GM12878 (cell line): ENCODE data around the gene CTXND1. TPM values are rescaled to one million over a fixed set of nuclear protein-coding genes. Genes with fewer than 3 reads are reported as not detected.

Experiments
- ATAC-seq: fragments of 200-7000 bp; cut with Tn5 transposase; 3 replicates; pipeline ENCODE4 v1.9.1; 2020; ENCODE audit warnings: mild to moderate bottlenecking, moderate library complexity
- BruUV-seq: library from RNA; stranded (reverse); fragments of 400-500 nt; replicated peaks from 2 replicates; lab custom pipeline; 2021; lab: Mats Ljungman, UMichigan
- CTCF ChIA-PET: fragments of 300-600 bp; sonication (Branson Sonifier 250); formaldehyde crosslinking; extraction: SDS; loops from one replicate; lab custom pipeline; 2021; ENCODE audit warnings: inconsistent platforms; lab: Yijun Ruan, JAX
- POLR2A ChIA-PET: fragments of 350-600 bp; formaldehyde crosslinking; extraction: SDS; loops from one replicate; lab custom pipeline; 2021; ENCODE audit warnings: inconsistent platforms; lab: Charles Lee
- RAD21 ChIA-PET: fragments of 300-600 bp; sonication (Branson Sonifier 250); formaldehyde crosslinking; loops from one replicate; lab custom pipeline; 2023; ENCODE audit warnings: antibody characterized with exemption; ENCODE audit not compliant: unreplicated experiment; lab: Charles Lee
- SMC1A ChIA-PET: fragments of 300-600 bp; sonication (Branson Sonifier 250); formaldehyde crosslinking; loops from one replicate; lab custom pipeline; 2023; ENCODE audit not compliant: unreplicated experiment, uncharacterized antibody; lab: Charles Lee
- DNase-seq: peaks from one replicate; pipeline ENCODE4 v3.0.0-alpha.2; 2011; ENCODE audit warnings: low read depth, low spot score
- FAIRE-seq: peaks from 3 replicates; lab custom pipeline; 2011; peaks lifted over from hg19 to GRCh38; lab: Jason Lieb, UNC
- H2AFZ ChIP-seq: 2 replicates; pipeline ENCODE4 v1.6.0; 2011; ENCODE audit warnings: low read depth, low read length, control low read depth; ENCODE audit not compliant: control insufficient read depth
- H3K27ac ChIP-seq: 2 replicates; pipeline ENCODE4 v1.5.1; 2011; ENCODE audit warnings: control low read depth; ENCODE audit not compliant: control insufficient read depth, insufficient read depth
- H3K27me3 ChIP-seq, 2 experiments: replicated peaks in 1 of 2; 2 replicates each; pipeline versions ENCODE4 v1.6.0 to v1.6.1; 2011; ENCODE audit warnings: low read length in 1 of 2; ENCODE audit not compliant: control insufficient read depth in 2 of 2, insufficient read depth in 2 of 2
- H3K36me3 ChIP-seq, 2 experiments: 2 replicates each; pipeline ENCODE4 v1.5.1; 2011; ENCODE audit warnings: low read length in 1 of 2; ENCODE audit not compliant: control insufficient read depth in 2 of 2, insufficient read depth in 2 of 2
- H3K4me1 ChIP-seq: 2 replicates; pipeline ENCODE4 v1.6.1; 2011; ENCODE audit warnings: mild to moderate bottlenecking, low read length, moderate library complexity, mixed read lengths; ENCODE audit not compliant: control insufficient read depth, insufficient read depth
- H3K4me2 ChIP-seq: 2 replicates; pipeline ENCODE4 v1.6.0; 2011; ENCODE audit warnings: control low read depth; ENCODE audit not compliant: control insufficient read depth, insufficient read depth
- H3K4me3 ChIP-seq: fragments of 200-600 bp; sonication (generic); 2 replicates; pipeline ENCODE4 v1.5.1; 2016
- H3K79me2 ChIP-seq: 2 replicates; pipeline ENCODE4 v1.6.0; 2011; ENCODE audit warnings: low read length; ENCODE audit not compliant: control insufficient read depth, insufficient read depth
- H3K9ac ChIP-seq: 2 replicates; pipeline ENCODE4 v1.8.0; 2011; ENCODE audit warnings: low read length, control low read depth, mixed read lengths; ENCODE audit not compliant: control insufficient read depth, insufficient read depth
- H3K9me3 ChIP-seq: replicated peaks from 3 replicates; pipeline ENCODE4 v1.5.1; 2011; ENCODE audit warnings: mild to moderate bottlenecking, low read length; ENCODE audit not compliant: control insufficient read depth, insufficient read depth
- H4K20me1 ChIP-seq: 2 replicates; pipeline ENCODE4 v1.6.0; 2011; ENCODE audit not compliant: control insufficient read depth, insufficient read depth
- CEBPB ChIP-seq, 2 experiments: fragments of 150-350 bp in 1 of 2; IDR thresholded peaks; 2 replicates each; pipeline ENCODE4 v1.6.1; 2012 to 2014; ENCODE audit warnings: low read depth in 2 of 2, low read length in 2 of 2, borderline replicate concordance in 1 of 2, inconsistent platforms in 1 of 2
- CEBPZ ChIP-seq: fragments of 150-350 bp; IDR thresholded peaks from 2 replicates; pipeline ENCODE4 v1.6.1; 2016; ENCODE audit warnings: low read depth, low read length
- EGR1 ChIP-seq, 2 experiments: IDR thresholded peaks; 1 replicate in 1 of 2; 2 replicates in 1 of 2; pipeline ENCODE4 v1.6.1; 2011 to 2012; ENCODE audit warnings: low read depth in 2 of 2, low read length in 2 of 2, borderline replicate concordance in 1 of 2, mild to moderate bottlenecking in 1 of 2, moderate library complexity in 1 of 2
- IRF3 ChIP-seq: fragments of 450-650 bp; IDR thresholded peaks from 2 replicates; pipeline ENCODE4 v1.6.1; 2014; ENCODE audit warnings: mild to moderate bottlenecking
- IRF5 ChIP-seq: fragments of 450-650 bp; IDR thresholded peaks from 2 replicates; pipeline ENCODE4 v1.6.1; 2017; ENCODE audit warnings: borderline replicate concordance
- JUNB ChIP-seq: IDR thresholded peaks from 2 replicates; pipeline ENCODE4 v1.6.1; 2016; ENCODE audit warnings: antibody characterized with exemption, mild to moderate bottlenecking
- MXI1 ChIP-seq: fragments of 150-350 bp; IDR thresholded peaks from 2 replicates; pipeline ENCODE4 v1.6.1; 2011; ENCODE audit warnings: low read depth, mild to moderate bottlenecking, inconsistent platforms, low read length, improper control_type of control experiment
- PKNOX1 ChIP-seq: fragments of 450-650 bp; IDR thresholded peaks from 2 replicates; pipeline ENCODE4 v1.6.1; 2016; ENCODE audit warnings: mild to moderate bottlenecking
- RB1 ChIP-seq: fragments of 450-650 bp; formaldehyde crosslinking; IDR thresholded peaks from 2 replicates; pipeline ENCODE4 v1.6.1; 2017; ENCODE audit warnings: mild to moderate bottlenecking, borderline replicate concordance
- RBBP5 ChIP-seq: fragments of 200-600 bp; sonication (generic); conservative IDR thresholded peaks from 2 replicates; pipeline ENCODE4 v1.6.1; 2016
- SIX5 ChIP-seq: IDR thresholded peaks from 2 replicates; pipeline ENCODE4 v1.6.1; 2011; ENCODE audit warnings: mild to moderate bottlenecking, low read depth, low read length, moderate library complexity; ENCODE audit not compliant: severe bottlenecking
- SP1 ChIP-seq: IDR thresholded peaks from one replicate; pipeline ENCODE4 v1.6.1; 2011; ENCODE audit warnings: low read depth, low read length
- ZBTB33 ChIP-seq: fragments of 450-650 bp; IDR thresholded peaks from 2 replicates; pipeline ENCODE4 v1.6.1; 2017; ENCODE audit warnings: mild to moderate bottlenecking
- ZNF622 ChIP-seq: fragments of 450-650 bp; IDR thresholded peaks from 2 replicates; pipeline ENCODE4 v1.6.1; 2017; ENCODE audit warnings: mild to moderate bottlenecking, inconsistent platforms
- WGBS: methylation state at CpG from one replicate; pipeline ENCODE4 v1.1.6; 2016; ENCODE audit warnings: low lambda C conversion rate; ENCODE audit not compliant: insufficient replicate concordance, insufficient coverage; ENCODE audit errors: missing lambda C conversion rate; 5-methylcytosine and 5-hydroxymethylcytosine counted together
- in situ Hi-C: fragments of 300-500 bp; cut with MboI; formaldehyde crosslinking; loops from 9 replicates; pipeline ENCODE4 v1.14.3; 2018; ENCODE audit warnings: mixed read lengths
- intact Hi-C: fragments of 100-400 bp; cut with micrococcal nuclease; formaldehyde crosslinking; loops from one replicate; pipeline ENCODE4 v1.14.2; 2022; ENCODE audit not compliant: unreplicated experiment
- polyA plus RNA-seq, 11 experiments: library from polyadenylated mRNA; depleted of rRNA in 4 of 11; unstranded in 6 of 11; stranded (reverse) in 5 of 11; fragments of >200 nt; fragmentation: Nextera tagmentation in 4 of 11; fragmentation: Illumina TruSeq in 1 of 11; extraction: Ambion mirVana in 4 of 11; extraction: Trizol in 1 of 11; gene quantifications; 1 replicate in 1 of 11; 2 replicates in 10 of 11; pipeline versions ENCODE4 v1.2.1 to v1.2.3, GENCODE V29; 2011 to 2016; ENCODE audit warnings: inconsistent platforms in 2 of 11, missing spikeins in 2 of 11, low read depth in 1 of 11
- total RNA-seq, 4 experiments: library from RNA; depleted of rRNA in 3 of 4; stranded (reverse); fragments of >200 nt in 3 of 4; fragmentation: Illumina TruSeq in 1 of 4; extraction: Trizol in 1 of 4; gene quantifications; 2 replicates each; pipeline versions ENCODE4 v1.2.1 to v1.2.3, GENCODE V29; 2013 to 2021

CTXND1 gene
- total and polyA plus RNA-seq, 10 of the 15 experiments (the other 5 are each of a cell fraction or from before 2014, with no cell fraction given), result under 0.01 to 0.03 (median 0.02) TPM; not detected in 7

GRCh38 chr15:80186066-80186465 is 65.9 kb downstream of the CTXND1 start:
- SMC1A ChIA-PET, result no interaction called here
- peaks cover 3 to 8% of the 10 kb centered on the region in 2 experiments for H3K36me3 ChIP-seq
- WGBS, result 97% methylated on average over 7 of the region's 7 CpGs
- no peaks in the 10 kb centered on the region for H3K79me2 ChIP-seq
- H4K20me1 ChIP-seq, result no peaks in the 10 kb centered on the region
- H3K4me3 ChIP-seq, result no peak overlapping the region
- TF ChIP-seq EGR1 (IDR thresholded peaks at IDR 0.05; ENCODE audit: borderline replicate concordance in 1 of 2, low read depth in 2 of 2, low read length in 2 of 2) (no peak), MXI1 (no peak), RBBP5 (no peak), CEBPB (IDR thresholded peaks at IDR 0.05; ENCODE audit: borderline replicate concordance in 1 of 2, low read depth in 2 of 2, low read length in 2 of 2) (no peak), JUNB (no peak), SP1 (no peak), RB1 (no peak), PKNOX1 (no peak), SIX5 (no peak), ZBTB33 (no peak), IRF3 (no peak), IRF5 (no peak), ZNF622 (no peak), CEBPZ (no peak)
- H2AFZ ChIP-seq, result no peak overlapping the region
- DNase-seq, result no peak
- intact Hi-C loops (no loop called here), in situ Hi-C loops (no loop called here)
- no peak for ATAC-seq
- no peak overlapping the region for H3K4me2 ChIP-seq
- CTCF ChIA-PET, result interaction anchor here (1.3 kb wide), 1 partner anchor 805 kb away, joined by 3 read pairs; no protein-coding TSS in a partner anchor
- RAD21 ChIA-PET, result no interaction called here
- POLR2A ChIA-PET, result no interaction called here
- H3K27ac ChIP-seq, result no peak overlapping the region
- no peak for FAIRE-seq
- H3K9ac ChIP-seq, result no peak overlapping the region
- H3K9me3 ChIP-seq, result no peaks in the 10 kb centered on the region
- no peaks in the 10 kb centered on the region for H3K4me1 ChIP-seq
- no peaks in the 10 kb centered on the region for H3K27me3 ChIP-seq
- no TSS peak for BruUV-seq
